A549 (cell line): ENCODE measurements around the gene NCOA6.

Source experiments
- BCL3 ChIP-seq: fragments of >200 bp; sonication (Bioruptor Twin); formaldehyde crosslinking; IDR thresholded peaks from 3 replicates; pipeline ENCODE4 v1.6.1; 2016
- CEBPB ChIP-seq, 2 experiments: fragments of >200 bp in 1 of 2; sonication (Bioruptor Twin) in 1 of 2; formaldehyde crosslinking in 1 of 2; IDR thresholded peaks; 2 replicates each; pipeline ENCODE4 v1.6.1; 2012 to 2016
- CHD2 ChIP-seq: fragments of 150-350 bp; IDR thresholded peaks from 2 replicates; pipeline ENCODE4 v1.6.1; 2014; ENCODE audit warnings: low read length; ENCODE audit not compliant: partially characterized antibody
- CTCF ChIP-seq: fragments of >200 bp; sonication (Bioruptor Twin); formaldehyde crosslinking; IDR thresholded peaks from 3 replicates; pipeline ENCODE4 v1.5.1; 2016
- MAZ ChIP-seq: fragments of 150-350 bp; IDR thresholded peaks from 2 replicates; pipeline ENCODE4 v1.6.1; 2014; ENCODE audit warnings: antibody characterized with exemption, low read depth, low read length, borderline replicate concordance
- NFE2L2 ChIP-seq: fragments of 150-350 bp; conservative IDR thresholded peaks from 2 replicates; pipeline ENCODE4 v1.6.1; 2014; ENCODE audit warnings: low read length
- POLR2A ChIP-seq: IDR thresholded peaks from 2 replicates; pipeline ENCODE4 v1.6.1; 2012; ENCODE audit warnings: mild to moderate bottlenecking, low read length
- POLR2AphosphoS2 ChIP-seq: conservative IDR thresholded peaks from 2 replicates; pipeline ENCODE4 v1.6.1; 2012; ENCODE audit warnings: low read length, improper control_type of control experiment, inconsistent platforms
- RAD21 ChIP-seq, 2 experiments: fragments of >200 bp in 1 of 2; sonication (Bioruptor Twin) in 1 of 2; formaldehyde crosslinking in 1 of 2; IDR thresholded peaks in 1 of 2; conservative IDR thresholded peaks in 1 of 2; 2 replicates in 1 of 2; 3 replicates in 1 of 2; pipeline ENCODE4 v1.6.1; 2012 to 2018; ENCODE audit warnings: inconsistent platforms in 1 of 2
- RCOR1 ChIP-seq: fragments of 150-350 bp; IDR thresholded peaks from 2 replicates; pipeline ENCODE4 v1.6.1; 2014; ENCODE audit warnings: antibody characterized with exemption, low read length, low read depth
- TP53 ChIP-seq: fragments of 250-450 bp; sonication (Bioruptor Pico); IDR thresholded peaks from 2 replicates; pipeline ENCODE4 v1.5.0; 2021; ENCODE audit warnings: mild to moderate bottlenecking, moderate library complexity

- no peak for TF ChIP-seq RAD21 (conservative IDR thresholded peaks at IDR 0.05 in 1 of 2, IDR thresholded peaks at IDR 0.05 in 1 of 2)
- no peak for TF ChIP-seq CTCF
- no peak for TF ChIP-seq TP53 (CRISPR knock-in tag)
- TF ChIP-seq CHD2 = no peak
- TF ChIP-seq MAZ = no peak
- no peak for TF ChIP-seq POLR2AphosphoS2
- TF ChIP-seq RCOR1 = no peak
- TF ChIP-seq POLR2A = no peak
- no peak for TF ChIP-seq BCL3
- no peak for TF ChIP-seq NFE2L2
- TF ChIP-seq CEBPB (IDR thresholded peaks at IDR 0.05) = no peak
Observed at GRCh38 chr20:34817801-34818200, 7.7 kb downstream of the NCOA6 start.
